ENCODE measurements around the gene KRTAP3-2.

The KRTAP3-2 gene

DNA sequence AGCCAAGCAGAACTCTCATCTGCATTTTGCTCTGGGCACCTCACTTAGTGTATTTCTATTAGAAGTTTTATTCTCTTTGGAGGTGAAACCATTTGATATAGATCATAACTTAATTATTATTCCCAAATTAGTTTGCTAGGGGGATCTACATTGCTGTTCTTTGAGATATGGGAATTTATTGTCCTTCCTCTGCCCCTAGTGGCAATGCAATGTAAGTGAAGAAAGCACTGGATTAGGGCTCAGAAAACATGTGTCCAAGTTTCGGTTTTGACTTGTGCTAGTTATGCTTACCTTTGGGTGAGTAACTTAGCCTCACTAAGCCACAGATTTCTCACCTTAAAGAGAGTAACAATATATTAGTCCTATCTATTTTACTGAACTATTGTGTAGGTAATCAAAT is 35.9 kb downstream of the KRTAP3-2 start:
- DNase-seq (ENCODE audit: low read depth in 2 of 2): no peak

GRCh38 chr17:40962059-40962561 is 37.6 kb downstream of the KRTAP3-2 start:
- DNase-seq (ENCODE audit: low read depth in 2 of 2): no peak

DNA sequence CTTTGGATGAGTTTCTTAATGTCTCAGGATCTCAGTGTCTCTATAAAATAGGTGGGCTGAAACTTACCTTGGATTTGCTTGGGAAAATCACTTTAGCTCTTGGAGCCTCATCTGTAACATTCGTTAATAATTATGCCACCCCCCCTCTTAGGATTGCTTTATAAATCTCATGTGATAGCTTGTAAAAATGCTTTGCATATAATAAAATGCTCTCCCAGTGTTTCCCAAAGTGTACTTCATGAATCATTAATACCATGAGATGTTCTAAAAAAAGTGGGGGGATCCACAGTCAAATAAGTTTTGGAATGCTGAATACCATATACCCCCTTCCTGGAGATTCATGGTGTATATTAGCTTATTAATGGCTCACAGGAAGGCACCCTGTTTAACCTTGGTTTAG is 38.1 kb downstream of the KRTAP3-2 start:
- DNase-seq (ENCODE audit: low read depth in 2 of 2): no peak

GRCh38 chr17:40960144-40960543 is 39.6 kb downstream of the KRTAP3-2 start:
- no peak for DNase-seq (ENCODE audit: low read depth in 2 of 2)

- DNase-seq (ENCODE audit: low read depth in 2 of 2): no peak
Observed at GRCh38 chr17:40958086-40958953, 41.4 kb downstream of the KRTAP3-2 start.

- DNase-seq (ENCODE audit: low read depth in 2 of 2): no peak
Observed at GRCh38 chr17:40956401-40957254, 43.1 kb downstream of the KRTAP3-2 start.

DNA sequence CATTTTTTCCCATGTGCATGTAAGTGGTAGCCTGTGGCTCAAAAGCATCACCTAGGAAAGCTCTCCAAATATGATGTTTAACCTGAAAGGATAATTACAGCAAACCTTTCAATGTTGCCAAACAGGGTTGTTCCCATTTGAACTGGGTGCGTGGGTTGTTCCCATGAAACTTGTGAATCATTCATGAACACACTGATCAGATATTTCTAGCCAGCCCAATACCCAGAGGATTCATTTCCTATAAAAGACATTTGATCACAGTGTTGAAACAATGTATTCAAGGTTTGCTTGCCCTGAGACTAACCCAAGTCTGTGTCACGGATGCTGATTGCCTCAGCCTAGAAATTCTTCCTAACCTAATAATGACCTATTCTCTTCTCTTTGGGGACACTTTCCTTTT is 45.8 kb downstream of the KRTAP3-2 start:
- DNase-seq (ENCODE audit: low read depth in 2 of 2): no peak

- DNase-seq (ENCODE audit: low read depth in 2 of 2): no peak
Observed at GRCh38 chr17:40952661-40953060, 47.0 kb downstream of the KRTAP3-2 start.

DNA sequence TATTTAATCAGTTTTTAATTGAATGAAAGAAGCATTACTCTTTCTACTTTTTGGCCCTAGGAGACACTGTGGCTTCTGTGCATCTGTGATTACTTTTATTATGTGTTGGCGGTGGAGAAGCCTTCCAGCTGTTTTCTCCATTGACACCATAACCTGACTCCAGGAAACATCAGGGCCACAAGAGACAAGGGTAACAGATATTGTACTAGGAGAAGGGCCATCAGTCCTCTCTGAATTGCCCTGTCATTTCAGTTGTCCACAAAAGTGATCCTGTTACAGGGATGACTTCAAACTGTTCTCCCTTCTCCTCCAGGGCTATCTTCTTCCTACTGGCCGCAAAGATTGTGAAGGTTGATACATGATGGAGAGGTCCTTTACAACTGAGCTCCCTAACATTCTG is 47.6 kb downstream of the KRTAP3-2 start:
- DNase-seq (ENCODE audit: low read depth in 2 of 2): no peak

DNA sequence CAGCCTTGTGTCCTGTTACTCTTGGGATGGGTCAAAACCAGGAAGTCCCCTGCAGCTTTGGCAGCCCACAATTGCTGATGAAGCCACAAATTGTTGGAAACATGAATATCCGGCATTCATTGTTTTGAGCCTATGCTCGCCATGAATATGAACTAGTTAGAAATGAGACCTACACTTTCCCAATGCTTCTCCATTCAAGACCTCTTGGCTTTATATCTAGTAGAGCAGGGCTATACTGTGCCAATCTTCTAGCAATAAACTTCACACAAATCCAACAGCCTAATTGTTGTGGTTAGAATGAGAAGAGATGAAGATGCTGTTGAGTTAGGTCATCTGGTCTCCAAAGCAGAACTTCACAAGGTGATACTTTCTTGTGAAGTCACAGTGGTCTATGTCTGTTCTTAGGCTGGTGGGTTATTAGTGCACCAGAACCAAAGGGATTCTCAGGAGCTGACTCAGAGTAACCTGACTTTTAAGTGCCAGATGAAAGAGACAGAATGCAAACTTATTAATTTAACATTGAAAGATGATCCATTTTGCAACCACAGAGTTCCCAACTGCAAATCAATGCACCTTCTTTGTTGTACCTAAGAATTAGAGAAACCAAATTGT is 48.6 kb downstream of the KRTAP3-2 start:
- DNase-seq (ENCODE audit: low read depth in 2 of 2): no peak

DNA sequence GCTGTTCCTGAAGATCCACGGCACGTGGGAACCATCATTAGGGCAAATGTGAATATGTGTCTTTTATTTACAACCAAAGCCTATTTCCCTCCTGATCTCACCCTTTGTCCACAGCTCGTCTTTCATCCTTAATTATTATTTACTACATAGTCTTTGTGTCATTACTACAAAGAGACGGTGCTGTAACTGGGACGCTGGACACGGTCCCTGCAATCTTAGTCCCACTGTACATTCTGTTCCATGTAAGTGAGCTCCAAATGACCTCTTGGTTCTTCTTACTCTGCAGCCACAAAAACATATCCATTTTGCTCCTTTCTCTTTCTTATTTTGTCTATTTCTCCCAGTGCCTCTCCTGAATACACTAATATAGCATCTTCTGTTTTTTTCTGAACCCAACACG is 49.5 kb downstream of the KRTAP3-2 start:
- no peak for DNase-seq (ENCODE audit: low read depth in 2 of 2)

DNA sequence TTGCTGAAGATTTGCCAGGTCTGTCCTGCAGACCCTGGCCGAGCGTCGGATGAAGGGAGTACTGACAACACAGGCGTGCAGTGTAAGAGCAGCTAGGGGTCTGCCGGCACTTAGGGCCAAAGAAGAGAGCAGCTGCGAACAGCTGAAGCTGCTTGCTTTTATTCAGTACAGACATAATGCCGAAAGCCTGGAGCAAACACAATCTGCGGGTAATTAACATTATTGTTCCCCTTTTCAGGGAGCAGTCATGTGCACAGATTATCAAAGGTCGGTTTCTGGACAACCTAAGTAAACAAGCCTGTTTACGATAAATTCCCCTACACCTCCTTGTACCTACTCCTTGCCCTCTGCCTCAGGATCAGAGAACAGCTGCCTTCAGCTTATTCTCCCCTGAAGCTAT is 50.3 kb downstream of the KRTAP3-2 start:
- DNase-seq (ENCODE audit: low read depth in 2 of 2): no peak
